ENCODE results near the gene ZNF549.

ZNF549 gene

DNA sequence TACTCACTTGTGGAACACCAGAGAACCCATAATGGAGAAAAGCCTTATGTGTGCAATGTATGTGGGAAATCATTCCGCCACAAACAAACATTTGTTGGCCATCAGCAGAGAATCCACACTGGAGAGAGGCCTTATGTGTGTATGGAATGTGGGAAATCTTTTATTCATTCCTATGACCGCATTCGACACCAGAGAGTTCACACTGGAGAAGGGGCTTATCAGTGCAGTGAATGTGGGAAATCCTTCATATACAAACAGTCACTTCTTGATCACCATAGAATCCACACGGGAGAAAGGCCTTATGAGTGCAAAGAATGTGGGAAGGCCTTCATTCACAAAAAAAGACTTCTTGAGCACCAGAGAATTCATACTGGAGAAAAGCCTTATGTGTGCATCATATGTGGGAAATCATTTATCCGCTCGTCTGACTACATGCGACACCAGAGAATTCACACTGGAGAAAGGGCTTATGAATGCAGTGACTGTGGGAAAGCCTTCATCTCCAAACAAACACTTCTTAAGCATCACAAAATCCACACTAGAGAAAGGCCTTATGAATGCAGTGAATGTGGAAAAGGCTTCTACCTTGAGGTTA, 10.9 kb downstream of the ZNF549 start:
- TF ChIP-seq, protein P1, sequence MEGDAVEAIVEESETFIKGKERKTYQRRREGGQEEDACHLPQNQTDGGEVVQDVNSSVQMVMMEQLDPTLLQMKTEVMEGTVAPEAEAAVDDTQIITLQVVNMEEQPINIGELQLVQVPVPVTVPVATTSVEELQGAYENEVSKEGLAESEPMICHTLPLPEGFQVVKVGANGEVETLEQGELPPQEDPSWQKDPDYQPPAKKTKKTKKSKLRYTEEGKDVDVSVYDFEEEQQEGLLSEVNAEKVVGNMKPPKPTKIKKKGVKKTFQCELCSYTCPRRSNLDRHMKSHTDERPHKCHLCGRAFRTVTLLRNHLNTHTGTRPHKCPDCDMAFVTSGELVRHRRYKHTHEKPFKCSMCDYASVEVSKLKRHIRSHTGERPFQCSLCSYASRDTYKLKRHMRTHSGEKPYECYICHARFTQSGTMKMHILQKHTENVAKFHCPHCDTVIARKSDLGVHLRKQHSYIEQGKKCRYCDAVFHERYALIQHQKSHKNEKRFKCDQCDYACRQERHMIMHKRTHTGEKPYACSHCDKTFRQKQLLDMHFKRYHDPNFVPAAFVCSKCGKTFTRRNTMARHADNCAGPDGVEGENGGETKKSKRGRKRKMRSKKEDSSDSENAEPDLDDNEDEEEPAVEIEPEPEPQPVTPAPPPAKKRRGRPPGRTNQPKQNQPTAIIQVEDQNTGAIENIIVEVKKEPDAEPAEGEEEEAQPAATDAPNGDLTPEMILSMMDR (IDR thresholded peaks at IDR 0.05; ENCODE audit: extremely low read depth, missing control alignments) = no peak
- DNase-seq (ENCODE audit: low spot score) = no peak

DNA sequence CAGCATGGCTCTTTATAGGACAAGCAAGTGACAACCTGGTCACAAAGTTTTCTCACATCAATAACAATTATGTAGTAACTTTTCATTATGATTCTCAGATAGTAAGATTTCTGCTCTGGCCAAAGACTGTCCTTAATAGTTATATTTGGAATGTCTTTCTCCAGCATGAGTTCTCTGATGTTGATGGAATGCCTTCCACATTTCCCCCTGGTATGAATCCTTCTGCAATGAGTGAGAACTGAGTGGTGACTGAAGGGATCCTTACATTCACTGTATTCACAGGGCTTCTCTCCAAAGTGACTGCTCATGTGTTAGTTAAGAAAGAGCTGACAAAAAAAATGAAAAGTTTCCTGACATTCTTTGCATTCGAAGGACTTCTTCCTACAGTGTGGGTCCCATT, 19.4 kb downstream of the ZNF549 start:
- no peak for DNase-seq (ENCODE audit: low spot score)
- TF ChIP-seq, protein P1 (IDR thresholded peaks at IDR 0.05; ENCODE audit: extremely low read depth, missing control alignments) = no peak

DNA sequence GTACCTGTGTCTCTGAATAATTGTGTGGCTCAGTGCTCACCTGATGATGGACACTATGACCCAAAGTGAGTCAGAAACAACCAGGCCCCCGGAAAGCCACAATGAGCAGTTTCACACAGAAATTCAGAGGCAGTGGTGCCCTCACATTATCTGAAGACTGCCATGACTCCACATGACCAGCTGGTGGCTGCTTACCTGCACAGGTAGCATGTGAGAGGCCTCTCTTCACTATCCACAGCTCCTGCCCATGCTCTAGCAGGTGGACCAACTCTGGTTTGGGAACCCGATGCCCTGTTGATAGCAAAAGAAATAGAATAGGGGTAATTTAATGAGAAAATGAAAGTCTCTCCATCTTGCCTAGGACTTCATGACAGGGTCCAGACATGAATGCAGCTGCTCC, 25.3 kb downstream of the ZNF549 start:
- no peak for DNase-seq (ENCODE audit: low spot score)
- TF ChIP-seq, protein P1 (IDR thresholded peaks at IDR 0.05; ENCODE audit: extremely low read depth, missing control alignments) = no peak

DNA sequence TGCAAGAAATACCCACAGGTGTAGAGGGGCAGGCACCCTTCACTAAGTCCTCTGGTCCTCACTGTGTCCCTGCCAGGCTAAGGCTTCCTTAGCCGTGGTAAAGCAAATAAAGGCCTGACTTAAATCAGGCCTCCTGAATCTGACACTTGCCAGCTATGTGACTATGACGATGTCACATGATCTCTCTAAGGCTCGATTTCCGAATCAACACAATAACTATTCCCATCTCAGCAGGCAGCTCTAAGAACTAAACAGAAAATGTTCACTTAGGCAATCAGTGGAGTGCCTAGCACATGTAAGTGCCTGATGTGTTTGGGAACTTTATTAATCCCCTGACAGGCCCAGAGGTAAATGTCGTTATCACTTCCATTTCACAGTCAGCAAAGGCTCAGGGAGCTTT, 30.5 kb downstream of the ZNF549 start:
- TF ChIP-seq, protein P1 (IDR thresholded peaks at IDR 0.05; ENCODE audit: extremely low read depth, missing control alignments) = no peak
- no peak for DNase-seq (ENCODE audit: low spot score)

DNA sequence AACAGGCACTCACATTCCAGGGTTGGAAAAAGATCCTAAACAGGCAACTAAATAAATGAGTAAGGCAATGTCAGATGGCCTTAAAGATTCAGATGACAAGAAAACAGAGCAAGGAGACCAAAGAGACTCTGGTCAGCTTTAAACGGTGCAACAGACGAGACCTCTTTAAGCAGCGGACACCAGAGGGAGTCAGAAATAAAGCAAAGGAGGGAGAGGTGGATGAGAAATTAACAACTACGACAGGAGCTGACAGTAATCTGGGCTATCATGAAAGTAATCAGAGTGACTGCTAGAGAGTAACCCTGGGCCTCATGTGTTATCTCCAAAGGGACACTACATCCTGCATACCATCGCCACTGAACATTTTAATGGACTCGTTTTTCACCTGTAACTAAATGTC, 31.4 kb downstream of the ZNF549 start:
- no peak for DNase-seq (ENCODE audit: low spot score)

DNA sequence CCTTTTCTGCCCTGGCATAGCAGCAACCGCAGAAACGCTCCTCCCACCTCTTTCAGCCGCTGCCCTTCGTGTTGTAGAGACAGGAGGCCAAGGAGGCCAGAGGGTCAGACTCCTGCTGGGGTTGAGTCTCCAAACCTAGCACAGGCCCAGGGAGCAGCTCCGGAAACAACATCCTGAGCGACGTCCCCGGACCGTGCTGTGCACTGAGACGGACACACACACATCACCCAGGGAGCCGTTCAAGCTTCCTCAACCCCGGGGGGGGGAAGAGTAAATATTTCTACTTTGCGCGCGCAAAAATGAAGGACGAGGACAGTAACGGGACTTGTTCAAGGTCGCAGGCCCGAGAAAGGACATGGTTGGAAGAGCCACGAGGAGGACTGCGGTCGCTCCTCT, 31.9 kb downstream of the ZNF549 start:
- TF ChIP-seq, protein P1 (IDR thresholded peaks at IDR 0.05; ENCODE audit: extremely low read depth, missing control alignments) = no peak
- peak; percentile 45 for DNase-seq (ENCODE audit: low spot score)

More for the DNA sequence above, 31.4 kb downstream of the ZNF549 start:
- TF ChIP-seq, protein P1 (IDR thresholded peaks at IDR 0.05; ENCODE audit: extremely low read depth, missing control alignments) = no peak

DNA sequence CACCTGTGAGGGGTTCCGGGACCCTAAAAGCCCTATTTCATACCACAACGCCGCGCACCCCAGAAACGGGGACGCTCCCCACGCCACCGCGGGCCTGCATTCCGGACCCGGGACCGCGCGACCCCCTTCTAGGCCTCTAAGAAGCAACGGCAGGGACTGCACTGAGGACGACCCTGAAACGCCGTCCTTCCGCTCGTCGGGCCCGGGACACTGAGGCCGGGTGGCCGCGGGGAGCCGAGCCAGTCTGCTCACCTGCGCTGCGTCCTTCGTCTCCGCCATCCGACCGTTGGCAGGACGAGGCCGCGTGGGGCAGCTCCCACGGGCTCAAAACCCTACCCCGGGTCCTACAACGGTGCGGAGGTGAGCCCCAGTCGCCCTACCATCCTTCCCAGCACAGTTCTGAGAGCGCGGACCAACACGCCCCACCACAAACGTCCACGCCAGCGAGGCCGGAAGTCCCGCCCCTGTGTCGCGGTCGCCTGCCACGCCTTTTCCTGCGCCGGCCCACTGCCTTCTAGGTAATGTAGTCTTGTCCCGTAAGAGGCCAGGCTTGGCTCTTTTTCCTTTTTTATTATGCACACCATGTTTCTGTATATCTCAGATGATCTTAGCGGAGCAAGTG, 32.4 kb downstream of the ZNF549 start, which contains the start of gene ZNF550:
Gene ZNF550, minus strand, starts transcription at position 460 of the 622 bp plus-strand sequence. Its CDS starts 181 bp downstream, at position 279.
- TF ChIP-seq, protein P1 (IDR thresholded peaks at IDR 0.05; ENCODE audit: extremely low read depth, missing control alignments) = no peak
- peak; percentile 91 for DNase-seq (ENCODE audit: low spot score)

Data from GM20000 (cell line).